B cell (primary cell): ENCODE measurements around the gene SNED1. TPM values are rescaled to one million over a fixed set of nuclear protein-coding genes. Genes with fewer than 3 reads are reported as not detected.

Experiments
- ATAC-seq: fragments of 200-7000 bp; cut with Tn5 transposase; one replicate; pipeline ENCODE4 v1.10.0; 2021; ENCODE audit warnings: low read depth, mild to moderate bottlenecking, moderate number of reproducible peaks, moderate library complexity
- CTCF ChIA-PET: fragments of 350-600 bp; sonication (Branson Sonifier 250); formaldehyde crosslinking; loops from one replicate; lab custom pipeline; 2021; ENCODE audit warnings: antibody characterized with exemption, inconsistent platforms; lab: Charles Lee
- POLR2A ChIA-PET: fragments of 350-600 bp; sonication (Branson Sonifier 250); formaldehyde crosslinking; loops from one replicate; lab custom pipeline; 2021; ENCODE audit warnings: antibody characterized with exemption; lab: Charles Lee
- DNase-seq: peaks from one replicate; pipeline ENCODE4 v3.0.0; 2013
- H2AFZ ChIP-seq: 2 replicates; pipeline ENCODE4 v1.6.1; 2012; ENCODE audit warnings: mild to moderate bottlenecking, low read depth, low read length; ENCODE audit not compliant: insufficient read depth, poor library complexity, severe bottlenecking
- H3K27ac ChIP-seq, 2 donors: 1 replicate in 1 of 2; 2 replicates in 1 of 2; pipeline ENCODE4 v1.5.1; 2012 to 2013; ENCODE audit warnings: low read length in 2 of 2, mild to moderate bottlenecking in 2 of 2, moderate library complexity in 1 of 2
- H3K27me3 ChIP-seq, 4 experiments: fragments of 200-600 bp in 1 of 4; sonication (generic) in 1 of 4; replicated peaks in 1 of 4; 1 replicate in 2 of 4; 2 replicates in 2 of 4; pipeline versions ENCODE4 v1.6.1 to v1.7.0; 2013 to 2016; ENCODE audit warnings: low read length in 3 of 4, mild to moderate bottlenecking in 2 of 4, mixed read lengths in 1 of 4, moderate library complexity in 1 of 4; ENCODE audit not compliant: insufficient read depth in 4 of 4, control insufficient read depth in 3 of 4; ENCODE audit errors: control extremely low read depth in 1 of 4
- H3K36me3 ChIP-seq, 2 experiments: replicated peaks in 1 of 2; 1 replicate in 1 of 2; 2 replicates in 1 of 2; pipeline versions ENCODE4 v1.6.1 to v1.7.1; 2013; ENCODE audit warnings: low read length in 1 of 2; ENCODE audit not compliant: insufficient read depth in 2 of 2, control insufficient read depth in 1 of 2; ENCODE audit errors: control extremely low read depth in 1 of 2, extremely low read depth in 1 of 2
- H3K4me1 ChIP-seq, 2 donors: fragments of 200-600 bp in 1 of 2; sonication (generic) in 1 of 2; 1 replicate in 1 of 2; 2 replicates in 1 of 2; pipeline versions ENCODE4 v1.5.1 to v1.6.1; 2013 to 2017; ENCODE audit warnings: low read length in 2 of 2; ENCODE audit not compliant: control insufficient read depth in 2 of 2, insufficient read depth in 2 of 2
- H3K4me2 ChIP-seq: replicated peaks from 2 replicates; pipeline ENCODE3; 2012; ENCODE audit warnings: mild to moderate bottlenecking, low read depth, low read length; ENCODE audit not compliant: poor library complexity, severe bottlenecking
- H3K4me3 ChIP-seq, 5 experiments: fragments of 200-600 bp in 1 of 5; sonication (generic) in 1 of 5; 1 replicate in 3 of 5; 2 replicates in 2 of 5; pipeline versions ENCODE4 v1.5.1 to v1.7.0; 2011 to 2016; ENCODE audit warnings: low read length in 4 of 5, mild to moderate bottlenecking in 4 of 5, low read depth in 2 of 5, control low read depth in 1 of 5, moderate library complexity in 1 of 5; ENCODE audit not compliant: insufficient read depth in 1 of 5; ENCODE audit errors: control extremely low read depth in 1 of 5, extremely low read depth in 1 of 5
- H3K79me2 ChIP-seq: fragments of 200-600 bp; sonication (generic); one replicate; pipeline ENCODE4 v1.6.0; 2016; ENCODE audit warnings: low read length; ENCODE audit not compliant: control insufficient read depth, insufficient read depth
- H3K9ac ChIP-seq: fragments of 200-600 bp; sonication (generic); 2 replicates; pipeline ENCODE4 v1.6.1; 2017; ENCODE audit warnings: mild to moderate bottlenecking, low read length, moderate library complexity
- H3K9me3 ChIP-seq, 3 donors: one replicate each; pipeline versions ENCODE4 v1.6.1 to v1.7.1; 2013; ENCODE audit warnings: low read length in 2 of 3; ENCODE audit not compliant: control insufficient read depth in 2 of 3, insufficient read depth in 1 of 3; ENCODE audit errors: control extremely low read depth in 1 of 3
- H4K20me1 ChIP-seq: 2 replicates; pipeline ENCODE4 v1.6.0; 2012; ENCODE audit warnings: mild to moderate bottlenecking, low read length; ENCODE audit not compliant: insufficient read depth, control insufficient read depth, poor library complexity, severe bottlenecking
- H3K27ac Mint-ChIP-seq: one replicate; pipeline ENCODE4 v1.8.0; 2021; ENCODE audit warnings: mixed read lengths
- H3K27me3 Mint-ChIP-seq: one replicate; pipeline ENCODE4 v1.8.0; 2021; ENCODE audit warnings: mixed read lengths
- H3K4me1 Mint-ChIP-seq: one replicate; pipeline ENCODE4 v1.8.0; 2021; ENCODE audit warnings: mixed read lengths
- H3K4me3 Mint-ChIP-seq: one replicate; pipeline ENCODE4 v1.8.0; 2021; ENCODE audit warnings: mixed read lengths
- H3K9me3 Mint-ChIP-seq: one replicate; pipeline ENCODE4 v1.8.0; 2022; ENCODE audit warnings: mixed read lengths; ENCODE audit not compliant: insufficient read depth
- EZH2 ChIP-seq: IDR thresholded peaks from 2 replicates; pipeline ENCODE4 v1.6.1; 2012; ENCODE audit warnings: borderline replicate concordance, low read depth, mild to moderate bottlenecking, moderate library complexity, low read length; ENCODE audit not compliant: insufficient read depth, poor library complexity, severe bottlenecking
- WGBS: methylation state at CpG from one replicate; pipeline ENCODE4 v1.1.5; 2013; ENCODE audit warnings: missing lambda C conversion rate; ENCODE audit not compliant: insufficient coverage; 5-methylcytosine and 5-hydroxymethylcytosine counted together
- intact Hi-C: fragments of 100-400 bp; cut with micrococcal nuclease; formaldehyde crosslinking; loops from one replicate; pipeline ENCODE4 v1.10.0; 2022
- polyA plus RNA-seq: library from polyadenylated mRNA; depleted of rRNA; stranded (reverse); fragments of >200 nt; gene quantifications from 2 replicates; pipeline ENCODE4 v1.2.3, GENCODE V29; 2012
- total RNA-seq, 2 donors: library from RNA; stranded (reverse); fragments of 120-200 nt in 1 of 2; gene quantifications; 1 replicate in 1 of 2; 2 replicates in 1 of 2; pipeline versions ENCODE4 v1.2.3 to v1.2.4, GENCODE V29; 2013 to 2022
- TF ChIP-seq, protein P1 (sequence below): fragments of 200-600 bp; IDR thresholded peaks from one replicate; pipeline ENCODE4 v1.8.0; 2022; ENCODE audit warnings: antibody characterized with exemption, mild to moderate bottlenecking

The SNED1 gene
- total and polyA plus RNA-seq, 2 donors (not counting 1 experiment from before 2014, with no cell fraction given): 25.5 to 336 TPM

DNA sequence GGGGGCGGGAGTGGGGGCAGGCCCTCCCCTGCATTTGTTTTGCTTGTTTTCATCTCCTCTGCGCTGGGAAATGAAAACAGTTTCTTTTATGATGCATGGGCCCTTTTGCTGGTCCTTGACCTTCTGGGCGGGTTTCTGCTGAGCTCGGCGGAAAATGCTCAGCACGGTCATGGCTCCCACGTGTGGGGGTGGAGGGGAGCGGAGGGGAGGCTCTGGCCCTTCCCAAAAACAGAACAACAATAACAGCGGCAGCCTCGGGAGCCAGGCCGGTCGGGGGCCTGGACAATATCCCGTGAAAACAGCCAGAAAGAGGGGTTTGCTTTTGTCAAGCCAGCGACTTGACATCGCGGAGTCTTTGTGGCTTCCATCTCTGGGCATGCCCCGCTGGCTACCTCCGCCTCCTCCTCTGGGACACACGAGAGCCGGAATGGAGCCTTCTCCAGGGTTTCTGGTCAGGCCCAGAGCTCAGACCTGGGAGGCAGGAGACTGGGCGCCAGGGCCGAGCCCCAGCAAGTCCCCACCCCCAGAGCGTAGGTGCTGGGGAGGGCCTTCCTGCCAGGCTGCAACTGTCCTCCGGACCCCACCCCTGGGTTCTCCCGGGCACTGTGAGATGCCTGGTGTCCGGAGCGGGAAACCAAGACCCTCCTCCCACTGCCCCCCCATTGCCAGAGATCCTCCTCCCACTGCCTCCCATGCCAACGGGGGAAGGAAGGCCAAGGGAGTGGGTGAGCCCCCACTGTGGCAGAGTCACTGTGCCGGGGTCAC lies 35.9 kb upstream of the SNED1 start:
- H3K4me1 ChIP-seq: no peaks in the 10 kb centered on the region
- ChIA-PET CTCF (no interaction called here), POLR2A (no interaction called here)
- intact Hi-C loops: no loop called here
- H3K27ac ChIP-seq: no peak overlapping the region
- H3K9ac ChIP-seq: no peak overlapping the region
- H3K79me2 ChIP-seq: no peaks in the 10 kb centered on the region
- no peak overlapping the region for H2AFZ ChIP-seq
- H3K4me1 Mint-ChIP-seq: no peaks in the 10 kb centered on the region
- no peaks in the 10 kb centered on the region for H3K9me3 ChIP-seq
- peaks cover 0 to 10% (median 0%) of the 10 kb centered on the region in 4 experiments for H3K27me3 ChIP-seq
- TF ChIP-seq, protein P1, sequence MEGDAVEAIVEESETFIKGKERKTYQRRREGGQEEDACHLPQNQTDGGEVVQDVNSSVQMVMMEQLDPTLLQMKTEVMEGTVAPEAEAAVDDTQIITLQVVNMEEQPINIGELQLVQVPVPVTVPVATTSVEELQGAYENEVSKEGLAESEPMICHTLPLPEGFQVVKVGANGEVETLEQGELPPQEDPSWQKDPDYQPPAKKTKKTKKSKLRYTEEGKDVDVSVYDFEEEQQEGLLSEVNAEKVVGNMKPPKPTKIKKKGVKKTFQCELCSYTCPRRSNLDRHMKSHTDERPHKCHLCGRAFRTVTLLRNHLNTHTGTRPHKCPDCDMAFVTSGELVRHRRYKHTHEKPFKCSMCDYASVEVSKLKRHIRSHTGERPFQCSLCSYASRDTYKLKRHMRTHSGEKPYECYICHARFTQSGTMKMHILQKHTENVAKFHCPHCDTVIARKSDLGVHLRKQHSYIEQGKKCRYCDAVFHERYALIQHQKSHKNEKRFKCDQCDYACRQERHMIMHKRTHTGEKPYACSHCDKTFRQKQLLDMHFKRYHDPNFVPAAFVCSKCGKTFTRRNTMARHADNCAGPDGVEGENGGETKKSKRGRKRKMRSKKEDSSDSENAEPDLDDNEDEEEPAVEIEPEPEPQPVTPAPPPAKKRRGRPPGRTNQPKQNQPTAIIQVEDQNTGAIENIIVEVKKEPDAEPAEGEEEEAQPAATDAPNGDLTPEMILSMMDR: no peak
- TF ChIP-seq EZH2: no peak
- no peak for DNase-seq
- no peak overlapping the region for H3K4me3 ChIP-seq
- H3K27me3 Mint-ChIP-seq: no peaks in the 10 kb centered on the region
- H3K9me3 Mint-ChIP-seq: no peaks in the 10 kb centered on the region
- H3K4me2 ChIP-seq: no peak overlapping the region
- no peaks in the 10 kb centered on the region for H4K20me1 ChIP-seq
- H3K4me3 Mint-ChIP-seq: no peak overlapping the region
- 88% methylated on average over 26 of the region's 29 CpGs for WGBS
- no peak for ATAC-seq
- no peaks in the 10 kb centered on the region for H3K36me3 ChIP-seq
- H3K27ac Mint-ChIP-seq: no peak overlapping the region
